ENCODE data around the gene SLC34A1.

Gene SLC34A1

GRCh38 chr5:177389241-177390169 lies 5.3 kb downstream of the SLC34A1 start:
- peak; percentile 75 for DNase-seq

DNA sequence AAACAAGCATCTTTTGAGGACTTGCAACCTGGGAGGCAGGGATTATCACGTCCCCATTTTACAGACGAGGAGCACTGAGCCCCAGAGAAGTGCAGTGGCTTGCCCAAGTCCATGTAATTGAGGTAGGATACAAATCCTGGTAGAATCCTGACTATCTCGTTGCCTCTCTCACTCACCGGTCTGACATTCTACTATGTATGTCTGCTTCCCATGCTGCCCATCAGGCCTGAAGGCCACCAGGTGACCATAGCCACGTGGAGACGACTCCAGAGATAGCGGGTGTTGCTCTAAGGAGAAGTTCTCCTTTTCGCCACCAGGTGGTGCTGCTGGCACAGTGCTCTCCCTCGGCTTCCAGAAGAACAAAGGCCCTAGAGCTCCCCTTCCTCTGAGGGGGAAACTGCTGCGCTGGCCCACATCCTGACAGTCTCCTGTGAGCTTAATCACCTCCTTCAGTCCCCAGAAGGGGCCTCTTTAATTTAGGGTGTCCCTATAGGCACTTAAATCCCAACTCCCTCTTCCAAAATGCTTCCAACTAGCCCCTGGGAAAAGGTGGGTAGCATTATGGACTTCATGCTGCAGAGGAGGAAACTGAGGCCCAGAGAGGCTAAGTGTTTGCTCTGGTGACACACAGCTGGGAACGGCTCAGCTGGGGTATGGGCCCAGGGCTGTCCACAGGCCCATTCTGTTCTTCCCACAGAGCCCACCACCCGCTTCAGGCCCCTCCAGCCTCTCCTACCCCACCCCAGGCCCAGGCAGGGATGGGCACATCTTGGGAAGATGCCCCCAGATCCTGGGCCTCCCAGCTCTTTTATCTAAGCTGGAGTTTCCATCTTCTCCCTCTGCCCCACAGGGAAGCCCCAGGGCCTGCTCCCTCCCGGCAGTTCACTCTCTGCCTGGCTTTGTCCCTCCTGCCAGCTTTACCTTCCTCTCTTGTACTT lies 6.4 kb downstream of the SLC34A1 start:
- peak; percentile 91 for DNase-seq

DNA sequence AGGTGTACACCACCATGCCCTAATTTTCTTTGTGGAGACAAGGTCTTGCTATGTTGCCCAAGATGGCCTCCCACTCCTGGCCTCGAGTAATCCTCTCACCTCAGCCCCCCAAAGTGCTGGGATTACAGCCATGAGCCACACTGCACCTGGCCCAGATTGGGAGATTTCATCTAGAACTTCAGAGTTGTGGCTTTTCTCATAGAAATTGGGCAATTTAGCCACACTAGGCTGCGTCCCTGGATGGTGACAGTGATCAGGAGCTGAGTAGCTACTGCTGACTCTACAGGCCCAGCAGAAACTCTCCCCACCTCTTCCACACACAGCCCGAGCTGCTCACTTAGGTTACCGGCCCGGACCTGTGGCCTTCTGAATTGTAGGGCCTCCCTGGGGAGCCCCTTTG lies 8.5 kb downstream of the SLC34A1 start:
- DNase-seq = no peak

DNA sequence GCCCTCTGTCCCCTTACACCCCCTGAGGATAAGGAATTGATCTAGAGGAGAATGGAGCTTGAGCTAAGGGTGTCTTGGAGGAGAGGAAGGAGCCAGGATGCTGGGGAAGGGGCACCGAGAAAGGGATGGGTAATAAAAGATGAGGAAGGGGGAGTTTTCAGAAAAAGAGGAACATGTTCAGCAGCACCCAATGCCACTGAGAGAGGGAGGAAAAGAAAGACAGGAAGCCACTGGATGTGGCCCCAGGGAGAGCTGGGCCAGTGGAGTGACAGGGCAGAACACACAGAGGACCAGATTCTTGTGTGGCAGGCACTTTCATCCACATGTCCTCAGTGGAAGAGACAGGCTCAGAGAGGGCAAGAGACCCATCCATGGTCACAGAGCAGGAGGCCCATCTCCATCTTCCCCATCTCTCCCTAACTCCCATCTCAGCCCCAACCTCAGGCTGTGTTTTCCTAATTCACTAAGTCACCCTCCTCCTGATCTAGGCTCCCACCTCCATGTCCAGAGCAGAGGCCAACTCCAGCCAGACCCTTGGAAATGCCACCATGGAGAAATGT lies 9.1 kb downstream of the SLC34A1 start:
- DNase-seq = no peak

GRCh38 chr5:177393990-177394389 lies 9.8 kb downstream of the SLC34A1 start:
- DNase-seq = no peak

DNA sequence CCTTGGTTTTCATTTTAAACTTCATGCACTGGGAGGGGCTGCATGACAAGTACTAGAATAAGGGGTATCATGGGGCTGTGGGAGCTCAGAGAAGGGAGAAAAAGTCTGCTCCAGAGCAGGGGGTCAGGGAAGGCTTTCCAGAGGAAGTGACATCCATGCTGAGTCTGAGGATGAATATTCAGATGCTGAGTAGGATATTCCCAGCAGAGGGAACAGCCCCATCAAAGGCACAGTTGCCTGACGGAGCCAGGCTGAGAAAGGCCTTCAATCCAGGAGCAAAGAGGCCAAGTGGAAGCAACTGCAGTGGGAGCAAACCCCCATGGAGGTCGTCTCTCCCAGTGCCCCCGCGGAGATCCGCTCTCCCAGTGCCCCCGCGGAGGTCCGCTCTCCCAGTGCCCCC lies 11.8 kb downstream of the SLC34A1 start:
- no peak for DNase-seq

DNA sequence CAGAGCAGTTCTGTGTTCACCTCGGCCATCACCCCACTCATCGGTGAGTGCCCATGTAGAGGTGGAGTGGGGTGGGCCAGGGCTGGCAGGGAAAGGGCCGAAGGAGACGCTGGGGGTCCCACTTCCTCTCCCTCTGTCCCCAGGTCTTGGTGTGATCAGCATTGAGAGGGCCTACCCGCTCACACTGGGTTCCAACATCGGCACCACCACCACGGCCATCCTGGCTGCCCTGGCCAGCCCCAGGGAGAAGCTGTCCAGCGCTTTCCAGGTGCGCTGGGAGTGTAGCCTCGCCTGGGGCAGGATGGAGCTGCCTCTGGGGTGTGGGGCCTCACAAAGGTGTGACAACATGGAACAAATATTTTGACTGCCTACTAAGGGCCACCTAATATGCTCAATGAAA lies 12.6 kb downstream of the SLC34A1 start:
- DNase-seq = no peak

GRCh38 chr5:177397875-177398390 lies 13.7 kb downstream of the SLC34A1 start:
- DNase-seq = no peak

DNA sequence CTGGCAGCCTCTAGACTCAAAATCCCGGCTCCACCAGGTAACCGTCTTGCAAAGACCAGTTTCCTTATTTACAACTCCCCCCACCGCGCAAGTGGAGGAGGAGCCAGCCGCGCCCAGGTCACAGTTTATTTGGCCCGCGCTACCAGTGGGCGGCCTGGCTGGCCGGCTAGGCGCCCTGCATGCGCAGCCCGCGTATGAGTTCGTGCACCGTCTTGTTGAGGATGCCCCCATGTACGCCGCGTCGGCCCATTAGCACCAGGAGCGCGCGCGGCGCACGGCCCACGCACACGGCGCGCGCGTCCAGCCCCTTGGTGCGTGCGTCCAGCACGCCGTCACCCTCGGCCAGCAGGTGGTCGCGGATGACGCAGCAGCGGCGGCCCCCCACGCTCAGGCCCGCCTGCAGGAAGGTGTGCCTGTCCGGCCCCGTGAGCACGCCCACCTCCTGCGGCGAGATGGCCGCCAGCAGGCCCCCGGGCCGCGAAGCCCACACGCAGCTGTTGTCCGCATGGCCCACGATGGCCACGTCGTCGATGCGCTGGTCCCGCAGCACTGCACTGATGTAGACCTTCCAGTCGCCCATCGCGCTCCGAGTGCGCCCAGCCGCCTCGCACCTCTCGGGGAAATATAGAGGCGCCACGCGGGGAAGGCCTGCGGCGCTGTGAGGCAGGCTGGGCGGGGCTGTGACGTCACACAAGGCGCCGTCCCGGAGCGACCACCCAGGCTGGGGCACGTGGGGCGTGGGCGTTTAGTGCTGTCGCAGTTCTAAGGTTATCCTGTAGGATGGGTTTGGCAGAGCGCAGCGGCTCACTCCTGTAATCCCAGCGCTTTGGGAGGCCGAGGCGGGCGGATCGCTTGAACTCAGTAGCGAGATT lies 16.0 kb downstream of the SLC34A1 start, which contains the start of gene PFN3:
Gene PFN3 (minus strand): TSS at position 665 of the 872 bp plus-strand sequence. CDS start 85 bp downstream, at position 580.
- DNase-seq = no peak

DNA sequence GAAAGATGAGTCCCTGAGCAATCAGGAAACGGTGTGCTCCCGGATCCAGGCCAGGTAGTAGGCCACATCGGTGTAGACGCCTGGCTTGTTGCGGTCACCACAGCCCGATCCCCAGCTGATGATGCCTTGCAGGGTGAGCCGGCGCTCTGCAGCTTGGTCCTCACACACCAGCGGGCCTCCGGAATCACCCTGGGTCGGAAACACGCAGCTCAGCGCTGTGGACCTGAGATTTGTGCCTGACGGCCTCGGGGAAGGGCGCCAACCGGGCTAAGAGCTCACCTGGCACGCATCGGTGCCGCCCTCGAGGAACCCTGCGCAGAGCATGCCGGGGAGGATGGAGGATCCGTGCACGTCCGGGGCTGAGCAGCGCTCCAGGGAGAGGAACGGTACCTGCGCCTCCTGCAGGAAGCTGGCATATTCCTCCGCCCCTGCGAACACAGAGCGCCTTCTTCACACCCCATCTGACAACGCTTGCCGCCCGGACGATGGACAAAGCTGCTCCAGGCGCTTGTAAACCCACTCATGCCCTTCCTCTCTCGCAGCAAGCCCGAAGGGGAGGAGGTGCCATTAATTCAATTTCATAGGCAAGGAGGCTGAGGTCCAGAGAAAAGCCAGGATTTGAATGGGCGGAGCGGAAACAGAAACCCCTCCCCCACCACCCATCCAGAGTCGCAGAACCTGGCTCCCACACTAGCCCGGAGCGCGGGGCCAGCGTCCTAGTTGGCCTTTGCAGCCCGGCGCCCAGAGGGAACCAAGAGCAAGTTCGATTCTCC lies 18.2 kb downstream of the SLC34A1 start:
- DNase-seq = peak; percentile 77

DNA sequence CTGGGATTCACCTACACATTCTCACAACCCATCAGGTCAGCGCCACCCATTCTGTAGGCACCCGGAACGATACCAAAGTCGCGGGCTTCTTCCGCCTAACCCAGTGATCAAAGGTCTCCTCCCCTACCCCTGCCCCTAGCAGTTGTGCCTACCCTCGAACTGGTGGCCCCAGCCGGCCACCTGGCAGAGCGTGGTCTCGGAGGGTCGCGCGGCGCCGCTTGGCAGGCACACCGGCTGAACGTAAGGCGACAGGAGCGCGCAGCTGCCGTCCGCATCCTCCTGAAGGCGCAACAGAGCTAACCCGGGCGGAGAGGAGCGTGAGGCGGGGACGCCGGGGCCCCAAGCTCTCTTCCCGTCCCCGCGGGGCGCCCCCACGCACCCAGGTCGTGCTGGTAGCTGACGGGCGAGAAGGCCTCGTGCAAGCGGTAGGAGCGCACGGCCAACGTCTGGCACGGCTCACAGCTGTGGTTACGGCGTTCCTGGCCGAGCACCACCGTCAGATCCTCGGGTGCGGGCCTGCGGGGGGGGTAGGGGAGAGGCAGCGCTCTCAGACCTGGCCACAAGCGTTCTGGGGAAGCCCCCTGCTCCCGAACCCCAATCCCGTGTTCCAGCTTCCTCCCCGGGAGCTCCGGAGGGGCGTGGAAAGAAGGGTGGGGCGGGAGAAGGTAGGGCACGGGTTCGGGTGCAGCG lies 19.0 kb downstream of the SLC34A1 start:
- DNase-seq = peak; percentile 66

DNA sequence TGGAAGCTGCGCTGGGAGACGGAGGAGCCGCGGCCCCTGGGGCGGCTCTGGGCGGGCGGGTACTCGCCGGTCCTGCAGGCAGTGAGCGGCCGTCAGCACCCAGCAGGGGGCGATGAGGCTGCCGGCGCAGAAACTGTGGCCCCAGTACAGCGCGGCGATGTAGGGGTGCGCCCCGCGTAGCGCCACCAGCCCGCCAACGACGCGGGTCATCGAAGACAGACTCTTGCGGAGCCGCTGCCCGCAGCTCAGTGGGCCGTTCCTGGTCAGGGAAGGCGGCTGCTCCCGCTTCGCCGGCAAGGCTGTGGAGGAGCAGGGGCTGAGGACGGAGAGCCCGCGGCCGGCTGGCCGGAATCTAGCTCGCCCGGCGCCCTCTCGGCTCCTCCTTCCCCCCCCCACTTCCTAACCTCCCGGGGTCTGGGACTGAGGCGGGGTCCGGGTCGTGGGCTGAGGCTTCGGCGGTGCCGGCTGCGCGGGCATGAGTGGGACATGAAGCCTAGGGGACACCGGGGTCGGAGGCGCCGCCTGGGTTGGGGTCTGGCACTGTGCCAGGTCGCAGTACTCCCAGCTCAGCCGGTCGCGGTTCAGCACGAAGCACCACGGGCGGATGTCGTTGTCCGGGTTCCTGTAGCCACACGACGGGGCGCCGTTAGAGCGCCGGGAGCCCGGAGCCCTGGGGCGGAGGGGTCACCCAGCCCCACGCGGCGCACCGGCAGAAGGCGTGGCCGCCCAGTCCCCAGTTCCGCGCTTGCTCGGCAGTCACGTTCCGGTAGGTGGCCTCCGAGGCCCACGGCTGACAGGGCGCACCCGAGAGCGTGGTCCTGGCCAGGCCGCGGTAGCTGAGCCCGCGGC lies 19.8 kb downstream of the SLC34A1 start:
- DNase-seq = peak; percentile 90

- no peak for DNase-seq
Observed at GRCh38 chr5:177404641-177405179, 20.5 kb downstream of the SLC34A1 start.

GRCh38 chr5:177405312-177405711 lies 21.1 kb downstream of the SLC34A1 start:
- no peak for DNase-seq

DNA sequence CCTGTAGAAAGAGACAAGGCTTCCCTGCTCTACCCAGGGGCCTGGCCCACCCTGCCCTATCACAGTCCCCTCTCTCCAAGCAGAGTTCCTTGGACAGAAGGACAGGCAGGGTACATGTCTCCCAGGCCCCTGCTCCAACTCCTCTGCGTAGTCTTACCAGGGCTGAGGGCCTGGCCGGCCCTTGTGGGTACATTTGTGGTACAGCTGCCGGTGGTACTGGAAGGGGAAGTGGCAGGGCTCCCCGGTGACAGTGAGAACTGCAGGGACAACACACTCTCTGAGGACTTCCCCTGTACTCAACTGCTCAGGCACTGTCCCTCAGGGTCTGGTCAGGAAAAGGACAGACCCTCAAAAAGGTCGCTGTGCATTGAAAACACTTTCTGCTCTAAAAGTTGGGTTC lies 21.6 kb downstream of the SLC34A1 start:
- peak; percentile 29 for DNase-seq

- DNase-seq = no peak
Observed at GRCh38 chr5:177409043-177409801, 25.0 kb downstream of the SLC34A1 start, which contains the start of gene F12. Gene F12 (minus strand): TSS chr5:177409564. CDS start chr5:177409527, 37 bp downstream.

GRCh38 chr5:177410575-177410974 lies 26.3 kb downstream of the SLC34A1 start:
- no peak for DNase-seq

DNA sequence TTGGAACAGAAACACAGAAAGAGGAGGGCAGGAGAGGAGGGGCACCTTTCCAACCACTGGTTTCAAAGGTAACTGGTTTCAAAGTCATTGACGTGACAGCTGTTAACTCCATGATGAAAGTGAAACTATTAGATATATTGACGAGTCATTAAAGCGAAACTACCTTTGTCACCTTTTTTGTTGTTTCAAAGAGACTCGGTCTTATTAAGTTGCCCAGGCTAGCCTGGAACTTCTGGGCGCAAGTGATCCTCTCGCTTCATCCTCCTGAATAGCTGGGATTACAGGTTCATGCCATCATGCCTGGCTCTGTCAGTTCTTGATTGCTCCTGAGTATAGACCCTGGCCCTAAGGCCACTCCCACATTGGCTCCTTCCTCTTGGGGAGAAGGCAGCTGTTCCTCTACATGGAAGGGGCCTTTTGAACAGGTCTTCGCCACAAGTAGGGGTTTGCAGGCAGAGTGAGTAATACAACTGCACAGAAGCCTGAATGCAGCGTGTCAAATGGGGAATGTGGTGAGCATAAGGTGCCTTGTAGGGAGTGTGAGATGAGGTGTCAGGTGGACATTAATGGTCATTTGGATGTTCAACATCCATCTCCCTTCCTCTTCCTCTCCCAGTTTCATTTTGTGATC lies 28.5 kb downstream of the SLC34A1 start:
- DNase-seq = peak; percentile 70

Data from CD4-positive, alpha-beta T cell treated with Interleukin-12 subunit alpha and Interleukin-12 subunit beta, for 1 hour (primary cell).